ENCODE data around the gene PTPRF.
"Not testable (repeated sequence)": the region's sequence is repeated elsewhere in the genome, so short reads cannot be mapped to it uniquely, and the experiment has no call there.

The PTPRF gene

GRCh38 chr1:43620956-43621355 lies 90.3 kb downstream of the PTPRF start:
- in situ Hi-C loops (cut with MboI; ENCODE audit: low sequenced_read_pairs): no loop called here

- in situ Hi-C loops (cut with MboI; ENCODE audit: low sequenced_read_pairs): no loop called here
Measured at GRCh38 chr1:43621386-43621785, 90.7 kb downstream of the PTPRF start.

- in situ Hi-C loops (cut with MboI; ENCODE audit: low sequenced_read_pairs): no loop called here
Measured at GRCh38 chr1:43621861-43622260, 91.2 kb downstream of the PTPRF start.

GRCh38 chr1:43622471-43622870 lies 91.8 kb downstream of the PTPRF start:
- in situ Hi-C loops (cut with MboI; ENCODE audit: low sequenced_read_pairs): no loop called here

GRCh38 chr1:43622901-43623780 lies 92.5 kb downstream of the PTPRF start:
- in situ Hi-C loops (cut with MboI; ENCODE audit: low sequenced_read_pairs): no loop called here

- in situ Hi-C loops (cut with MboI; ENCODE audit: low sequenced_read_pairs): no loop called here
Measured at GRCh38 chr1:43625063-43625780, 94.5 kb downstream of the PTPRF start.

- in situ Hi-C loops (cut with MboI; ENCODE audit: low sequenced_read_pairs): no loop called here
Measured at GRCh38 chr1:43632135-43632670, 101.5 kb downstream of the PTPRF start.

- in situ Hi-C loops (cut with MboI; ENCODE audit: low sequenced_read_pairs): no loop called here
Measured at GRCh38 chr1:43634721-43635120, 104.0 kb downstream of the PTPRF start.

GRCh38 chr1:43636006-43636641 lies 105.4 kb downstream of the PTPRF start:
- in situ Hi-C loops (cut with MboI; ENCODE audit: low sequenced_read_pairs): no loop called here

GRCh38 chr1:43637267-43637666 lies 106.6 kb downstream of the PTPRF start:
- in situ Hi-C loops (cut with MboI; ENCODE audit: low sequenced_read_pairs): no loop called here

- in situ Hi-C loops (cut with MboI; ENCODE audit: low sequenced_read_pairs): not testable (repeated sequence)
Measured at GRCh38 chr1:43638381-43638780, 107.7 kb downstream of the PTPRF start.

GRCh38 chr1:43639976-43640794 lies 109.5 kb downstream of the PTPRF start:
- in situ Hi-C loops (cut with MboI; ENCODE audit: low sequenced_read_pairs): no loop called here

GRCh38 chr1:43644558-43644957 lies 113.9 kb downstream of the PTPRF start:
- in situ Hi-C loops (cut with MboI; ENCODE audit: low sequenced_read_pairs): no loop called here

- in situ Hi-C loops (cut with MboI; ENCODE audit: low sequenced_read_pairs): no loop called here
Measured at GRCh38 chr1:43645461-43645860, 114.8 kb downstream of the PTPRF start.

GRCh38 chr1:43647331-43647730 lies 116.6 kb downstream of the PTPRF start:
- in situ Hi-C loops (cut with MboI; ENCODE audit: low sequenced_read_pairs): not testable (repeated sequence)

GRCh38 chr1:43648221-43648847 lies 117.7 kb downstream of the PTPRF start:
- in situ Hi-C loops (cut with MboI; ENCODE audit: low sequenced_read_pairs): no loop called here

GRCh38 chr1:43648876-43649477 lies 118.3 kb downstream of the PTPRF start:
- in situ Hi-C loops (cut with MboI; ENCODE audit: low sequenced_read_pairs): no loop called here

- in situ Hi-C loops (cut with MboI; ENCODE audit: low sequenced_read_pairs): no loop called here
Measured at GRCh38 chr1:43650310-43651085, 119.8 kb downstream of the PTPRF start.

- in situ Hi-C loops (cut with MboI; ENCODE audit: low sequenced_read_pairs): no loop called here
Measured at GRCh38 chr1:43651188-43651587, 120.5 kb downstream of the PTPRF start.
